Stimulated activated CD8-positive, alpha-beta memory T cell treated with anti-CD3 and anti-CD28 coated beads, Interleukin-2, amount 100 ng/mL, for 1 hour (primary cell): ENCODE data around the gene IGSF8.

ENCODE experiments used
- DNase-seq, 2 donors: peaks; one replicate each; pipeline ENCODE4 v3.0.0-alpha.2; 2020; ENCODE audit warnings: low read depth in 2 of 2

IGSF8 gene

GRCh38 chr1:160097911-160098851 lies at the start of gene IGSF8:
IGSF8 (minus strand) TSS chr1:160098619; CDS start chr1:160098472, 147 bp downstream.
- DNase-seq: peak; percentile 88 to 90

- DNase-seq: no peak
Observed at GRCh38 chr1:160148121-160148520, 49.7 kb upstream of the IGSF8 start.

- DNase-seq: no peak
Observed at GRCh38 chr1:160146107-160146506, 47.7 kb upstream of the IGSF8 start.

GRCh38 chr1:160144921-160145320 lies 46.5 kb upstream of the IGSF8 start:
- DNase-seq: no peak

- no peak for DNase-seq
Observed at GRCh38 chr1:160143695-160144094, 45.3 kb upstream of the IGSF8 start.

- DNase-seq: no peak
Observed at GRCh38 chr1:160139840-160140239, 41.4 kb upstream of the IGSF8 start.

GRCh38 chr1:160137216-160137862 lies 38.9 kb upstream of the IGSF8 start:
- no peak for DNase-seq

- no peak for DNase-seq
Observed at GRCh38 chr1:160136926-160137200, 38.4 kb upstream of the IGSF8 start.

GRCh38 chr1:160136121-160136925 lies 37.9 kb upstream of the IGSF8 start:
- DNase-seq: no peak

GRCh38 chr1:160134791-160135572 lies 36.6 kb upstream of the IGSF8 start:
- DNase-seq: no peak

GRCh38 chr1:160133990-160134770 lies 35.8 kb upstream of the IGSF8 start:
- DNase-seq: no peak

GRCh38 chr1:160131803-160132565 lies 33.6 kb upstream of the IGSF8 start:
- no peak for DNase-seq

- no peak for DNase-seq
Observed at GRCh38 chr1:160130939-160131338, 32.5 kb upstream of the IGSF8 start.

- DNase-seq: no peak
Observed at GRCh38 chr1:160130486-160130885, 32.1 kb upstream of the IGSF8 start.

GRCh38 chr1:160129966-160130365 lies 31.5 kb upstream of the IGSF8 start:
- no peak for DNase-seq

GRCh38 chr1:160129558-160129957 lies 31.1 kb upstream of the IGSF8 start:
- no peak for DNase-seq

GRCh38 chr1:160129046-160129445 lies 30.6 kb upstream of the IGSF8 start:
- no peak for DNase-seq

GRCh38 chr1:160128636-160129035 lies 30.2 kb upstream of the IGSF8 start:
- DNase-seq: no peak

GRCh38 chr1:160127865-160128523 lies 29.6 kb upstream of the IGSF8 start:
- no peak for DNase-seq

GRCh38 chr1:160127381-160127780 lies 29.0 kb upstream of the IGSF8 start:
- DNase-seq: no peak
